A549 (cell line): Measurements from ENCODE around the gene FHIT.

Source experiments
- CTCF ChIP-seq: fragments of >200 bp; sonication (Bioruptor Twin); formaldehyde crosslinking; IDR thresholded peaks from 3 replicates; pipeline ENCODE4 v1.5.1; 2016
- EHF ChIP-seq: fragments of 250-450 bp; sonication (Bioruptor Pico); IDR thresholded peaks from 2 replicates; pipeline ENCODE4 v1.5.0; 2020; ENCODE audit warnings: mild to moderate bottlenecking
- ESRRA ChIP-seq: fragments of 150-350 bp; IDR thresholded peaks from 2 replicates; pipeline ENCODE4 v1.6.1; 2014; ENCODE audit warnings: mild to moderate bottlenecking, low read length, borderline replicate concordance
- POLR2A ChIP-seq: IDR thresholded peaks from 2 replicates; pipeline ENCODE4 v1.6.1; 2012; ENCODE audit warnings: mild to moderate bottlenecking, low read length
- SMC3 ChIP-seq: fragments of >200 bp; sonication (Bioruptor Twin); formaldehyde crosslinking; IDR thresholded peaks from 3 replicates; pipeline ENCODE4 v1.6.1; 2018; ENCODE audit warnings: inconsistent platforms
- TP53 ChIP-seq: fragments of 250-450 bp; sonication (Bioruptor Pico); IDR thresholded peaks from 2 replicates; pipeline ENCODE4 v1.5.0; 2021; ENCODE audit warnings: mild to moderate bottlenecking, moderate library complexity
- TF ChIP-seq, protein P1 (sequence below): IDR thresholded peaks from 2 replicates; pipeline ENCODE4 v1.6.1; 2012
- TF ChIP-seq, protein P2 (sequence below): fragments of 150-350 bp; IDR thresholded peaks from 2 replicates; pipeline ENCODE4 v1.6.1; 2014; ENCODE audit warnings: low read depth, mild to moderate bottlenecking, low read length

- TF ChIP-seq TP53 (CRISPR knock-in tag) (no peak), CTCF (no peak), POLR2A (no peak), ESRRA (no peak), SMC3 (no peak), EHF (CRISPR knock-in tag) (no peak)
- TF ChIP-seq, protein P1, sequence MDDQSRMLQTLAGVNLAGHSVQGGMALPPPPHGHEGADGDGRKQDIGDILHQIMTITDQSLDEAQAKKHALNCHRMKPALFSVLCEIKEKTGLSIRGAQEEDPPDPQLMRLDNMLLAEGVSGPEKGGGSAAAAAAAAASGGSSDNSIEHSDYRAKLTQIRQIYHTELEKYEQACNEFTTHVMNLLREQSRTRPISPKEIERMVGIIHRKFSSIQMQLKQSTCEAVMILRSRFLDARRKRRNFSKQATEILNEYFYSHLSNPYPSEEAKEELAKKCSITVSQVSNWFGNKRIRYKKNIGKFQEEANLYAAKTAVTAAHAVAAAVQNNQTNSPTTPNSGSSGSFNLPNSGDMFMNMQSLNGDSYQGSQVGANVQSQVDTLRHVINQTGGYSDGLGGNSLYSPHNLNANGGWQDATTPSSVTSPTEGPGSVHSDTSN, result no peak
- TF ChIP-seq, protein P2, sequence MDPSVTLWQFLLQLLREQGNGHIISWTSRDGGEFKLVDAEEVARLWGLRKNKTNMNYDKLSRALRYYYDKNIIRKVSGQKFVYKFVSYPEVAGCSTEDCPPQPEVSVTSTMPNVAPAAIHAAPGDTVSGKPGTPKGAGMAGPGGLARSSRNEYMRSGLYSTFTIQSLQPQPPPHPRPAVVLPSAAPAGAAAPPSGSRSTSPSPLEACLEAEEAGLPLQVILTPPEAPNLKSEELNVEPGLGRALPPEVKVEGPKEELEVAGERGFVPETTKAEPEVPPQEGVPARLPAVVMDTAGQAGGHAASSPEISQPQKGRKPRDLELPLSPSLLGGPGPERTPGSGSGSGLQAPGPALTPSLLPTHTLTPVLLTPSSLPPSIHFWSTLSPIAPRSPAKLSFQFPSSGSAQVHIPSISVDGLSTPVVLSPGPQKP, result no peak
Observed at GRCh38 chr3:60323651-60324050, 927.6 kb downstream of the FHIT start.
